ENCODE data around the gene ABCA10. TPM values are rescaled to one million over a fixed set of nuclear protein-coding genes. Genes with fewer than 3 reads are reported as not detected.

The ABCA10 gene
- total RNA-seq, 1 experiment from 2014 or later, result not detected

DNA sequence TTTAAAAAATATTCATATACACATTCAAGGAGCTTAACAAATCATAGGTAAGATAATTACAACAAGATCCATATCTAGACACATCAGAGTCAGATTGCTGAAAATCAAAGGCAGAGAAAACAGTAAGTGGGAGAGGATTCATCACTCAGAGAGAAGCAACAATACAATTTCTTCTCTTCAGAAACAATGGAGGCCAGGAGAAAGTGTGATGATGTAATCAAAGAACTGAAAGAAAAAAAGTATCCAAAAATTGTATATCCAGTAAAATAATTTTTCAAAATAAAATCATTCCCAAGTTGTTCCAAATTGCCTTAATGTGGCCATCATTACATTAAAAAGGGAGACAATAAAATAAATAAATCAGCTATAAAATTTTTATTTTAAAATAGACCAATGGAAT is 69.2 kb downstream of the ABCA10 start:
- DNase-seq (ENCODE audit: low spot score) (no peak), ATAC-seq (no peak)
- Mint-ChIP-seq H3K27ac (no peak overlapping the region), H3K27me3 (ENCODE audit: low read depth) (no peaks in the 10 kb centered on the region), H3K4me1 (no peaks in the 10 kb centered on the region), H3K36me3 (no peaks in the 10 kb centered on the region), H3K9me3 (no peaks in the 10 kb centered on the region), H3K4me3 (no peak overlapping the region)
- CTCF ChIA-PET, result no interaction called here
- POLR2A ChIA-PET, result no interaction called here
- TF ChIP-seq JUN (CRISPR knock-in tag; IDR thresholded peaks at IDR 0.05) (no peak), ZNF138 (CRISPR knock-in tag; conservative IDR thresholded peaks at IDR 0.05) (no peak), ESRRA (CRISPR knock-in tag; IDR thresholded peaks at IDR 0.05; ENCODE audit: borderline replicate concordance) (no peak), NR1H2 (CRISPR knock-in tag; IDR thresholded peaks at IDR 0.05) (no peak), ZBTB21 (CRISPR knock-in tag; IDR thresholded peaks at IDR 0.05; ENCODE audit: borderline replicate concordance) (no peak), NR3C1 (CRISPR knock-in tag; conservative IDR thresholded peaks at IDR 0.05; ENCODE audit: low read depth) (no peak), E2F1 (CRISPR knock-in tag; IDR thresholded peaks at IDR 0.05) (no peak)
- TF ChIP-seq, protein P1, sequence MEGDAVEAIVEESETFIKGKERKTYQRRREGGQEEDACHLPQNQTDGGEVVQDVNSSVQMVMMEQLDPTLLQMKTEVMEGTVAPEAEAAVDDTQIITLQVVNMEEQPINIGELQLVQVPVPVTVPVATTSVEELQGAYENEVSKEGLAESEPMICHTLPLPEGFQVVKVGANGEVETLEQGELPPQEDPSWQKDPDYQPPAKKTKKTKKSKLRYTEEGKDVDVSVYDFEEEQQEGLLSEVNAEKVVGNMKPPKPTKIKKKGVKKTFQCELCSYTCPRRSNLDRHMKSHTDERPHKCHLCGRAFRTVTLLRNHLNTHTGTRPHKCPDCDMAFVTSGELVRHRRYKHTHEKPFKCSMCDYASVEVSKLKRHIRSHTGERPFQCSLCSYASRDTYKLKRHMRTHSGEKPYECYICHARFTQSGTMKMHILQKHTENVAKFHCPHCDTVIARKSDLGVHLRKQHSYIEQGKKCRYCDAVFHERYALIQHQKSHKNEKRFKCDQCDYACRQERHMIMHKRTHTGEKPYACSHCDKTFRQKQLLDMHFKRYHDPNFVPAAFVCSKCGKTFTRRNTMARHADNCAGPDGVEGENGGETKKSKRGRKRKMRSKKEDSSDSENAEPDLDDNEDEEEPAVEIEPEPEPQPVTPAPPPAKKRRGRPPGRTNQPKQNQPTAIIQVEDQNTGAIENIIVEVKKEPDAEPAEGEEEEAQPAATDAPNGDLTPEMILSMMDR (IDR thresholded peaks at IDR 0.05), result no peak
- TF ChIP-seq, protein P2, sequence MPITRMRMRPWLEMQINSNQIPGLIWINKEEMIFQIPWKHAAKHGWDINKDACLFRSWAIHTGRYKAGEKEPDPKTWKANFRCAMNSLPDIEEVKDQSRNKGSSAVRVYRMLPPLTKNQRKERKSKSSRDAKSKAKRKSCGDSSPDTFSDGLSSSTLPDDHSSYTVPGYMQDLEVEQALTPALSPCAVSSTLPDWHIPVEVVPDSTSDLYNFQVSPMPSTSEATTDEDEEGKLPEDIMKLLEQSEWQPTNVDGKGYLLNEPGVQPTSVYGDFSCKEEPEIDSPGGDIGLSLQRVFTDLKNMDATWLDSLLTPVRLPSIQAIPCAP (CRISPR knock-in tag; IDR thresholded peaks at IDR 0.05), result no peak

DNA sequence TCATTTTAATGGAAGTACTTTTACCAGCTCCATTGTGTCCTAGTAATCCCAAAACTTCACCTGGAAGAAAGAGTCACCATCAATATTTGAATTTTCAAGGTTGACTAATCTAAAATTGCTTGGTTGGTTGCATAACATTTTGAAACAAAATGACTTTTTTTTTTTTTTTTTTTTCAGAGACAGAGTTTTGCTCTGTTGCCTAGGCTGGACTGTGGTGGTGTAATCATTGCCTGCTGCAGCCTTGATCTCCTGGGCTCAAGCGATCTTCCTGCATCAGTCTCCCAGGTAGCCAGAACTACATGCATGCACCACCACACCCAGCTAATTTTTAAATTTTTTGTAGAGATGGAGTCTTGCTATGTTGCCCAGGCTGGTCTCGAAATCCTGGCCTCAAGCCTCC is 74.4 kb downstream of the ABCA10 start:
- POLR2A ChIA-PET, result interaction anchor here (0.7 kb wide), 2 partner anchors 166 to 667 kb away, joined by 4 read pairs; no protein-coding TSS in a partner anchor
- Mint-ChIP-seq H3K27ac (no peak overlapping the region), H3K4me3 (no peak overlapping the region), H3K36me3 (no peaks in the 10 kb centered on the region), H3K9me3 (no peaks in the 10 kb centered on the region), H3K4me1 (no peaks in the 10 kb centered on the region), H3K27me3 (ENCODE audit: low read depth) (no peaks in the 10 kb centered on the region)
- no peak for ATAC-seq
- CTCF ChIA-PET, result interaction anchor here (0.8 kb wide), 1 partner anchor 124 kb away, joined by 3 read pairs; no protein-coding TSS in a partner anchor
- no peak for DNase-seq (ENCODE audit: low spot score)
- TF ChIP-seq ZNF121 (CRISPR knock-in tag; IDR thresholded peaks at IDR 0.05), result no peak
- no peak for TF ChIP-seq ELF4 (CRISPR knock-in tag; IDR thresholded peaks at IDR 0.05; ENCODE audit: low read depth)

- no peaks in the 10 kb centered on the region for H3K36me3 Mint-ChIP-seq
- no peaks in the 10 kb centered on the region for H3K27me3 Mint-ChIP-seq (ENCODE audit: low read depth)
- H3K4me3 Mint-ChIP-seq, result no peak overlapping the region
- POLR2A ChIA-PET, result no interaction called here
- DNase-seq (ENCODE audit: low spot score) (no peak), ATAC-seq (no peak)
- CTCF ChIA-PET, result no interaction called here
- no peak for TF ChIP-seq IRF2 (CRISPR knock-in tag; IDR thresholded peaks at IDR 0.05; ENCODE audit: borderline replicate concordance, low read depth)
- TF ChIP-seq, protein P3, sequence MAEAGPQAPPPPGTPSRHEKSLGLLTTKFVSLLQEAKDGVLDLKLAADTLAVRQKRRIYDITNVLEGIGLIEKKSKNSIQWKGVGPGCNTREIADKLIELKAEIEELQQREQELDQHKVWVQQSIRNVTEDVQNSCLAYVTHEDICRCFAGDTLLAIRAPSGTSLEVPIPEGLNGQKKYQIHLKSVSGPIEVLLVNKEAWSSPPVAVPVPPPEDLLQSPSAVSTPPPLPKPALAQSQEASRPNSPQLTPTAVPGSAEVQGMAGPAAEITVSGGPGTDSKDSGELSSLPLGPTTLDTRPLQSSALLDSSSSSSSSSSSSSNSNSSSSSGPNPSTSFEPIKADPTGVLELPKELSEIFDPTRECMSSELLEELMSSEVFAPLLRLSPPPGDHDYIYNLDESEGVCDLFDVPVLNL (CRISPR knock-in tag; IDR thresholded peaks at IDR 0.05; ENCODE audit: borderline replicate concordance, low read depth), result no peak
- no peaks in the 10 kb centered on the region for H3K9me3 Mint-ChIP-seq
- H3K27ac Mint-ChIP-seq, result no peak overlapping the region
- peaks cover 5% of the 10 kb centered on the region for H3K4me1 Mint-ChIP-seq
Measured at GRCh38 chr17:69150333-69150732, 78.3 kb downstream of the ABCA10 start.

DNA sequence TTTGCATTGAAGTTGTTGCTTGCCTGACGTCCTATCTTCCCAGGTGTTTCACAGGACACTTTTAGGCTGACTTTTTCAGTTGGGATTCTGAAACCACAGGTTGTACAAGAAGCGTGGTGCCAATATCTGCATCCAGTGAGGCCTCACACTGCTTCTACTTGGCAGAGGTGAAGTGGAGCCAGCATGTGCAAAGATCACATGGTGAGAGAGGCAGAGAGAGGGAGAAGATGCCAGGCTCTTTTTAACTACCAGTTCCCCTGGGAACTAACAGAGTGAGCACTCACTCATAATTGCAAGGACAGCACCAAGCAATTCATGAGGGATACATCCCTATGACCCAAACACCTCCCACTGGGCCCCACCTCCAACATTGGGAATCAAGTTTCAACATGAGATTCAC is 81.2 kb downstream of the ABCA10 start:
- no peak for DNase-seq (ENCODE audit: low spot score)
- no peak for ATAC-seq
- no peak overlapping the region for H3K4me3 Mint-ChIP-seq
- no peaks in the 10 kb centered on the region for H3K9me3 Mint-ChIP-seq
- no peak overlapping the region for H3K27ac Mint-ChIP-seq
- POLR2A ChIA-PET, result no interaction called here
- H3K27me3 Mint-ChIP-seq (ENCODE audit: low read depth), result no peaks in the 10 kb centered on the region
- no peak for TF ChIP-seq CDX4 (CRISPR knock-in tag; IDR thresholded peaks at IDR 0.05; ENCODE audit: borderline replicate concordance)
- no peak for TF ChIP-seq NFATC4 (CRISPR knock-in tag; IDR thresholded peaks at IDR 0.05)
- no peak for TF ChIP-seq FOXP1 (CRISPR knock-in tag; IDR thresholded peaks at IDR 0.05; ENCODE audit: borderline replicate concordance)
- no peak for TF ChIP-seq ZNF138 (CRISPR knock-in tag; conservative IDR thresholded peaks at IDR 0.05)
- TF ChIP-seq AR (CRISPR knock-in tag; IDR thresholded peaks at IDR 0.05), result no peak
- CTCF ChIA-PET, result no interaction called here
- H3K36me3 Mint-ChIP-seq, result no peaks in the 10 kb centered on the region
- peaks cover 5% of the 10 kb centered on the region for H3K4me1 Mint-ChIP-seq
